H9 (cell line): ENCODE data around the gene OOSP4B. TPM values are rescaled to one million over a fixed set of nuclear protein-coding genes. Genes with fewer than 3 reads are reported as not detected.

ENCODE experiments used
- DNase-seq: peaks from one replicate; pipeline ENCODE4 v3.0.0-alpha.2; 2017
- H2AFZ ChIP-seq: one replicate; pipeline ENCODE4 v1.6.1; 2013; ENCODE audit warnings: mild to moderate bottlenecking, low read length, control low read depth, moderate library complexity
- H2AK5ac ChIP-seq: 2 replicates; pipeline ENCODE4 v1.6.1; 2013; ENCODE audit warnings: low read length, control low read depth, mixed read lengths; ENCODE audit not compliant: insufficient read length
- H2BK120ac ChIP-seq: one replicate; pipeline ENCODE4 v1.6.1; 2013; ENCODE audit warnings: low read depth, mild to moderate bottlenecking, low read length, control low read depth, inconsistent platforms; ENCODE audit not compliant: poor library complexity, severe bottlenecking
- H2BK12ac ChIP-seq: 2 replicates; pipeline ENCODE4 v1.6.1; 2013; ENCODE audit warnings: low read length, control low read depth, mixed read lengths, low read depth; ENCODE audit not compliant: insufficient read length
- H2BK15ac ChIP-seq: 2 replicates; pipeline ENCODE4 v1.6.1; 2013; ENCODE audit warnings: low read depth, low read length, control low read depth
- H2BK20ac ChIP-seq: one replicate; pipeline ENCODE4 v1.6.1; 2013; ENCODE audit warnings: low read depth, mild to moderate bottlenecking, low read length, control low read depth, inconsistent platforms; ENCODE audit not compliant: poor library complexity, severe bottlenecking
- H2BK5ac ChIP-seq: 2 replicates; pipeline ENCODE4 v1.6.1; 2013; ENCODE audit warnings: low read length, control low read depth, mixed read lengths; ENCODE audit not compliant: insufficient read length
- H3K14ac ChIP-seq: 2 replicates; pipeline ENCODE4 v1.6.1; 2013; ENCODE audit warnings: low read length, control low read depth; ENCODE audit not compliant: insufficient read depth
- H3K18ac ChIP-seq: 2 replicates; pipeline ENCODE4 v1.6.1; 2013; ENCODE audit warnings: low read depth, mild to moderate bottlenecking, mixed read lengths, low read length, control low read depth; ENCODE audit not compliant: insufficient read length
- H3K23ac ChIP-seq: 2 replicates; pipeline ENCODE4 v1.6.1; 2013; ENCODE audit warnings: low read length, control low read depth, mixed read lengths, low read depth; ENCODE audit not compliant: insufficient read length
- H3K23me2 ChIP-seq: 2 replicates; pipeline ENCODE4 v1.6.1; 2013; ENCODE audit warnings: low read depth, mild to moderate bottlenecking, mixed read lengths, low read length, control low read depth; ENCODE audit not compliant: insufficient read length, poor library complexity, severe bottlenecking
- H3K27ac ChIP-seq: 2 replicates; pipeline ENCODE4 v1.5.1; 2013; ENCODE audit warnings: low read length, control low read depth, mixed read lengths, low read depth; ENCODE audit not compliant: insufficient read length
- H3K27me3 ChIP-seq: 2 replicates; pipeline ENCODE4 v1.6.1; 2013; ENCODE audit warnings: low read length, control low read depth, inconsistent platforms; ENCODE audit not compliant: insufficient read depth
- H3K4ac ChIP-seq: 2 replicates; pipeline ENCODE4 v1.6.1; 2013; ENCODE audit warnings: low read depth, mild to moderate bottlenecking, control low read depth, inconsistent platforms, low read length, moderate library complexity
- H3K4me1 ChIP-seq: 2 replicates; pipeline ENCODE4 v1.6.1; 2013; ENCODE audit warnings: low read length, control low read depth, inconsistent platforms; ENCODE audit not compliant: insufficient read depth
- H3K4me2 ChIP-seq: 2 replicates; pipeline ENCODE4 v1.6.1; 2013; ENCODE audit warnings: low read length, control low read depth, mixed read lengths; ENCODE audit not compliant: insufficient read length, insufficient read depth
- H3K56ac ChIP-seq: 2 replicates; pipeline ENCODE4 v1.6.1; 2013; ENCODE audit warnings: low read depth, mild to moderate bottlenecking, mixed read lengths, low read length, control low read depth; ENCODE audit not compliant: insufficient read length
- H3K79me1 ChIP-seq: 2 replicates; pipeline ENCODE4 v1.6.1; 2013; ENCODE audit warnings: low read depth, mild to moderate bottlenecking, moderate library complexity, low read length, control low read depth, inconsistent platforms; ENCODE audit not compliant: insufficient read depth, poor library complexity, severe bottlenecking
- H3K79me2 ChIP-seq: 2 replicates; pipeline ENCODE4 v1.6.1; 2013; ENCODE audit warnings: low read length, control low read depth, inconsistent platforms; ENCODE audit not compliant: insufficient read depth
- H3K9ac ChIP-seq: 2 replicates; pipeline ENCODE4 v1.6.1; 2013; ENCODE audit warnings: low read length, control low read depth, mixed read lengths; ENCODE audit not compliant: insufficient read length; ENCODE audit errors: extremely low read depth
- H3K9me3 ChIP-seq: one replicate; pipeline ENCODE4 v1.6.1; 2013; ENCODE audit warnings: low read depth, low read length, inconsistent platforms; ENCODE audit not compliant: control insufficient read depth
- H3T11ph ChIP-seq: one replicate; pipeline ENCODE4 v1.6.1; 2013; ENCODE audit warnings: mild to moderate bottlenecking, low read length, control low read depth, inconsistent platforms
- H4K20me1 ChIP-seq: one replicate; pipeline ENCODE4 v1.6.1; 2013; ENCODE audit not compliant: control insufficient read depth, insufficient read length, insufficient read depth
- H4K5ac ChIP-seq: 2 replicates; pipeline ENCODE4 v1.6.1; 2013; ENCODE audit warnings: low read depth, mild to moderate bottlenecking, mixed read lengths, low read length, control low read depth; ENCODE audit not compliant: insufficient read length
- H4K8ac ChIP-seq: replicated peaks from 2 replicates; pipeline ENCODE4 v1.6.1; 2013; ENCODE audit warnings: low read length, control low read depth, mixed read lengths, low read depth; ENCODE audit not compliant: insufficient read length
- H4K91ac ChIP-seq: 2 replicates; pipeline ENCODE4 v1.6.1; 2013; ENCODE audit warnings: low read depth, mild to moderate bottlenecking, moderate library complexity, mixed read lengths, low read length, control low read depth; ENCODE audit not compliant: insufficient read length
- H3K27ac Mint-ChIP-seq, 3 experiments: 2 replicates in 2 of 3; 3 replicates in 1 of 3; pipeline ENCODE4 v1.8.0; 2020 to 2021; ENCODE audit warnings: mixed read lengths in 3 of 3, mild to moderate bottlenecking in 1 of 3, moderate library complexity in 1 of 3
- H3K27me3 Mint-ChIP-seq: 2 replicates; pipeline ENCODE4 v1.8.0; 2021; ENCODE audit warnings: low read depth, mild to moderate bottlenecking, moderate library complexity, mixed read lengths
- H3K36me3 Mint-ChIP-seq, 3 experiments: 2 replicates in 2 of 3; 3 replicates in 1 of 3; pipeline ENCODE4 v1.8.0; 2020 to 2021; ENCODE audit warnings: low read depth in 3 of 3, mixed read lengths in 3 of 3; ENCODE audit not compliant: insufficient read depth in 1 of 3
- H3K4me1 Mint-ChIP-seq, 2 experiments: 2 replicates each; pipeline ENCODE4 v1.8.0; 2020; ENCODE audit warnings: mixed read lengths in 2 of 2
- H3K4me3 Mint-ChIP-seq, 2 experiments: 2 replicates in 1 of 2; 3 replicates in 1 of 2; pipeline ENCODE4 v1.8.0; 2020 to 2021; ENCODE audit warnings: mild to moderate bottlenecking in 2 of 2, mixed read lengths in 2 of 2, moderate library complexity in 1 of 2
- H3K9me3 Mint-ChIP-seq, 2 experiments: 2 replicates in 1 of 2; 3 replicates in 1 of 2; pipeline ENCODE4 v1.8.0; 2020; ENCODE audit warnings: mild to moderate bottlenecking in 2 of 2, mixed read lengths in 2 of 2, moderate library complexity in 1 of 2
- WGBS: extraction: QIAGEN DNeasy Blood & Tissue Kit; methylation state at CpG from one replicate; pipeline ENCODE4 v1.1.7; 2013; ENCODE audit warnings: missing lambda C conversion rate, low lambda C conversion rate, mixed read lengths; ENCODE audit not compliant: insufficient read length; ENCODE audit errors: extremely low coverage; 5-methylcytosine and 5-hydroxymethylcytosine counted together
- long read RNA-seq: library from polyadenylated mRNA; unstranded; transcript quantifications from one replicate; pipeline ENCODE4 v2.0.0, GENCODE V29; 2020
- total RNA-seq: library from RNA; stranded (reverse); gene quantifications from 2 replicates; pipeline ENCODE4 v1.2.1, GENCODE V29; 2021
- TF ChIP-seq, protein P1 (sequence below): fragments of 200-600 bp; sonication (generic); conservative IDR thresholded peaks from 3 replicates; pipeline ENCODE4 v1.8.0; 2021; ENCODE audit warnings: antibody characterized with exemption, mild to moderate bottlenecking

Gene OOSP4B
- total RNA-seq: not detected in 2 replicates
- long read RNA-seq: 0 reads

DNA sequence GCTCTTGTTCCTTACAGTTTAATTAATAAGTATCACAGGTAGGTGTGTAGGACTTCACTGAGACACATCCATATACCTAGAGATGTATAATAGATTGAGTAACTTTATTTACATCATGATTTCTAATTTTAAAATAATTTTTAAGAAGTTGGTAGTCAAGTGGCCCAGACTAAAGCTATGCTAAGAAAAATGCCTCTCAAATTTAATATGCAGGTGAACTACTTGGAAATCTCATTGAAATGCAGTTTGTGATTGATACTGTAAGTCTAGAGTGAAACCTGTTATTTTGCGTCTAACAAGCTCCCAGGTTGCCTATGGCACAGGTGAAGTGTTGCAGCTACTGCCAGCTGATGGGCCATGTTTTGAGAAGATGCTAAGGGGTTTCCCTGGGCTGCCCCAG lies at the start of gene OOSP4B:
OOSP4B (plus strand) TSS at position 301 of the 400 bp plus-strand sequence.
- Histone ChIP-seq H4K91ac (no peak within 1 kb of the TSS), H3T11ph (no peak within 1 kb of the TSS), H3K79me2 (no peaks in the 10 kb centered on the region), H3K23me2 (no peaks in the 10 kb centered on the region), H2AFZ (no peak within 1 kb of the TSS), H3K14ac (no peak within 1 kb of the TSS), H3K79me1 (no peaks in the 10 kb centered on the region), H3K27me3 (no peaks in the 10 kb centered on the region), H4K8ac (no peak within 1 kb of the TSS), H3K4ac (no peak within 1 kb of the TSS), H4K5ac (no peak within 1 kb of the TSS), H2BK12ac (no peak within 1 kb of the TSS), H2BK5ac (no peak within 1 kb of the TSS), H3K9ac (no peak within 1 kb of the TSS), H3K23ac (no peak within 1 kb of the TSS), H2BK120ac (no peak within 1 kb of the TSS), H2BK20ac (no peak within 1 kb of the TSS), H3K4me1 (peaks cover 3% of the 10 kb centered on the region; the same call in 1 of the 2 replicates), H2AK5ac (no peak within 1 kb of the TSS), H3K9me3 (no peaks in the 10 kb centered on the region), H3K18ac (no peak within 1 kb of the TSS), H3K4me2 (no peak within 1 kb of the TSS), H4K20me1 (no peaks in the 10 kb centered on the region), H3K27ac (no peak within 1 kb of the TSS), H2BK15ac (no peak within 1 kb of the TSS), H3K56ac (no peak within 1 kb of the TSS)
- TF ChIP-seq, protein P1, sequence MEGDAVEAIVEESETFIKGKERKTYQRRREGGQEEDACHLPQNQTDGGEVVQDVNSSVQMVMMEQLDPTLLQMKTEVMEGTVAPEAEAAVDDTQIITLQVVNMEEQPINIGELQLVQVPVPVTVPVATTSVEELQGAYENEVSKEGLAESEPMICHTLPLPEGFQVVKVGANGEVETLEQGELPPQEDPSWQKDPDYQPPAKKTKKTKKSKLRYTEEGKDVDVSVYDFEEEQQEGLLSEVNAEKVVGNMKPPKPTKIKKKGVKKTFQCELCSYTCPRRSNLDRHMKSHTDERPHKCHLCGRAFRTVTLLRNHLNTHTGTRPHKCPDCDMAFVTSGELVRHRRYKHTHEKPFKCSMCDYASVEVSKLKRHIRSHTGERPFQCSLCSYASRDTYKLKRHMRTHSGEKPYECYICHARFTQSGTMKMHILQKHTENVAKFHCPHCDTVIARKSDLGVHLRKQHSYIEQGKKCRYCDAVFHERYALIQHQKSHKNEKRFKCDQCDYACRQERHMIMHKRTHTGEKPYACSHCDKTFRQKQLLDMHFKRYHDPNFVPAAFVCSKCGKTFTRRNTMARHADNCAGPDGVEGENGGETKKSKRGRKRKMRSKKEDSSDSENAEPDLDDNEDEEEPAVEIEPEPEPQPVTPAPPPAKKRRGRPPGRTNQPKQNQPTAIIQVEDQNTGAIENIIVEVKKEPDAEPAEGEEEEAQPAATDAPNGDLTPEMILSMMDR: no peak
- Mint-ChIP-seq H3K27me3 (no peaks in the 10 kb centered on the region), H3K36me3 (peaks cover 0 to 5% (median 0%) of the 10 kb centered on the region in 3 experiments; a peak in 2 of 7 replicates), H3K27ac (no peak within 1 kb of the TSS; a peak in 1 of 7 replicates), H3K4me1 (peaks cover 11 to 18% of the 10 kb centered on the region in 2 experiments), H3K4me3 (no peak within 1 kb of the TSS), H3K9me3 (peaks cover 3 to 4% of the 10 kb centered on the region in 2 experiments; a peak in 2 of 5 replicates)
- DNase-seq: no peak
- no CpG with 5 or more reads among the region's 1 CpG for WGBS
